HepG2 (cell line): ENCODE results near the gene ENTPD2. TPM values are rescaled to one million over a fixed set of nuclear protein-coding genes. Genes with fewer than 3 reads are reported as not detected.

Experiments used
- ADNP ChIP-seq: sonication (generic); formaldehyde crosslinking; IDR thresholded peaks from 2 replicates; pipeline ENCODE4 v1.4.0; 2020; ENCODE audit warnings: missing genetic modification reagents
- FOSL1 ChIP-seq: sonication (generic); formaldehyde crosslinking; IDR thresholded peaks from 2 replicates; pipeline ENCODE4 v1.9.0; 2021; ENCODE audit warnings: missing genetic modification reagents, borderline replicate concordance
- FOXK2 ChIP-seq: fragments of 450-650 bp; IDR thresholded peaks from 2 replicates; pipeline ENCODE4 v1.6.1; 2016
- HNRNPUL1 ChIP-seq: fragments of 200-400 bp; formaldehyde crosslinking; IDR thresholded peaks from 2 replicates; pipeline ENCODE4 v1.6.1; 2017; ENCODE audit warnings: low read depth, mild to moderate bottlenecking, low read length, moderate library complexity
- HOXA5 ChIP-seq: sonication (generic); formaldehyde crosslinking; IDR thresholded peaks from 2 replicates; pipeline ENCODE4 v1.4.0; 2020; ENCODE audit warnings: missing genetic modification reagents
- MTA3 ChIP-seq: sonication (generic); formaldehyde crosslinking; IDR thresholded peaks from 2 replicates; pipeline ENCODE4 v1.4.0; 2020; ENCODE audit warnings: missing genetic modification reagents
- RELA ChIP-seq: sonication (generic); formaldehyde crosslinking; IDR thresholded peaks from 2 replicates; pipeline ENCODE4 v1.4.0; 2020; ENCODE audit warnings: missing genetic modification reagents
- RFX3 ChIP-seq: IDR thresholded peaks from 2 replicates; pipeline ENCODE4 v1.6.1; 2016; ENCODE audit warnings: missing biosample characterization, missing genetic modification reagents
- SALL2 ChIP-seq: sonication (generic); formaldehyde crosslinking; IDR thresholded peaks from 2 replicates; pipeline ENCODE4 v1.8.1; 2023; ENCODE audit warnings: mild to moderate bottlenecking, missing genetic modification reagents, inconsistent platforms
- SRSF1 ChIP-seq: fragments of 200-400 bp; formaldehyde crosslinking; optimal IDR thresholded peaks from 2 replicates; pipeline ENCODE3; 2017; ENCODE audit warnings: mild to moderate bottlenecking, low read depth, low read length, moderate library complexity
- SRY ChIP-seq: sonication (generic); formaldehyde crosslinking; IDR thresholded peaks from 2 replicates; pipeline ENCODE4 v1.8.0; 2022; ENCODE audit warnings: mild to moderate bottlenecking, missing genetic modification reagents
- STAG1 ChIP-seq: sonication (generic); formaldehyde crosslinking; IDR thresholded peaks from 2 replicates; pipeline ENCODE4 v1.4.0; 2020; ENCODE audit warnings: missing genetic modification reagents
- TP53 ChIP-seq: sonication (generic); formaldehyde crosslinking; conservative IDR thresholded peaks from 2 replicates; pipeline ENCODE4 v1.4.0; 2020; ENCODE audit warnings: missing genetic modification reagents
- XBP1 ChIP-seq: sonication (generic); formaldehyde crosslinking; IDR thresholded peaks from 2 replicates; pipeline ENCODE4 v1.5.0; 2020; ENCODE audit warnings: missing genetic modification reagents
- ZFYVE20 ChIP-seq: sonication (generic); formaldehyde crosslinking; IDR thresholded peaks from 2 replicates; pipeline ENCODE4 v1.8.0; 2023; ENCODE audit warnings: low read depth, mild to moderate bottlenecking, moderate library complexity, missing genetic modification reagents, borderline replicate concordance
- ZMYM3 ChIP-seq: sonication (generic); formaldehyde crosslinking; IDR thresholded peaks from 2 replicates; pipeline ENCODE4 v1.5.1; 2020; ENCODE audit warnings: mild to moderate bottlenecking, missing genetic modification reagents
- ZNF703 ChIP-seq: sonication (generic); formaldehyde crosslinking; IDR thresholded peaks from 2 replicates; pipeline ENCODE4 v1.5.1; 2020; ENCODE audit warnings: missing genetic modification reagents, mild to moderate bottlenecking, moderate library complexity, borderline replicate concordance
- polyA plus RNA-seq, 8 experiments: library from polyadenylated mRNA; depleted of rRNA in 3 of 8; stranded (reverse) in 7 of 8; unstranded in 1 of 8; fragments of >200 nt; fragmentation: Illumina TruSeq in 4 of 8; extraction: Trizol in 4 of 8; gene quantifications; 2 replicates each; pipeline versions ENCODE4 v1.2.1 to v1.2.3, GENCODE V29; 2011 to 2016; ENCODE audit warnings: low read depth in 4 of 8, missing spikeins in 1 of 8, mixed read lengths in 1 of 8; ENCODE audit not compliant: insufficient read depth in 1 of 8
- total RNA-seq, 5 experiments: library from RNA; depleted of rRNA; stranded (reverse); fragments of >200 nt; fragmentation: Illumina TruSeq; extraction: Trizol; gene quantifications; 2 replicates each; pipeline ENCODE4 v1.2.3, GENCODE V29; 2016; ENCODE audit warnings: low read depth in 1 of 5
- TF ChIP-seq, protein P1 (sequence below): sonication (generic); formaldehyde crosslinking; IDR thresholded peaks from 2 replicates; pipeline ENCODE4 v1.4.0; 2020; ENCODE audit warnings: mild to moderate bottlenecking, missing genetic modification reagents, borderline replicate concordance
- TF ChIP-seq, protein P2 (sequence below): IDR thresholded peaks from 2 replicates; pipeline ENCODE4 v1.6.1; 2012; ENCODE audit warnings: low read depth, low read length, improper control_type of control experiment
- TF ChIP-seq, protein P3 (sequence below): sonication (generic); formaldehyde crosslinking; IDR thresholded peaks from 2 replicates; pipeline ENCODE4 v1.4.0; 2020; ENCODE audit warnings: mild to moderate bottlenecking, missing genetic modification reagents
- TF ChIP-seq, protein P4 (sequence below): sonication (generic); formaldehyde crosslinking; IDR thresholded peaks from 2 replicates; pipeline ENCODE4 v1.8.0; 2022; ENCODE audit warnings: mild to moderate bottlenecking, missing genetic modification reagents; ENCODE audit not compliant: insufficient replicate concordance

Gene ENTPD2
- total and polyA plus RNA-seq, 2 of the 13 experiments (the other 11 are each of a cell fraction or from before 2014, with no cell fraction given): 0.95 to 3.2 TPM

DNA sequence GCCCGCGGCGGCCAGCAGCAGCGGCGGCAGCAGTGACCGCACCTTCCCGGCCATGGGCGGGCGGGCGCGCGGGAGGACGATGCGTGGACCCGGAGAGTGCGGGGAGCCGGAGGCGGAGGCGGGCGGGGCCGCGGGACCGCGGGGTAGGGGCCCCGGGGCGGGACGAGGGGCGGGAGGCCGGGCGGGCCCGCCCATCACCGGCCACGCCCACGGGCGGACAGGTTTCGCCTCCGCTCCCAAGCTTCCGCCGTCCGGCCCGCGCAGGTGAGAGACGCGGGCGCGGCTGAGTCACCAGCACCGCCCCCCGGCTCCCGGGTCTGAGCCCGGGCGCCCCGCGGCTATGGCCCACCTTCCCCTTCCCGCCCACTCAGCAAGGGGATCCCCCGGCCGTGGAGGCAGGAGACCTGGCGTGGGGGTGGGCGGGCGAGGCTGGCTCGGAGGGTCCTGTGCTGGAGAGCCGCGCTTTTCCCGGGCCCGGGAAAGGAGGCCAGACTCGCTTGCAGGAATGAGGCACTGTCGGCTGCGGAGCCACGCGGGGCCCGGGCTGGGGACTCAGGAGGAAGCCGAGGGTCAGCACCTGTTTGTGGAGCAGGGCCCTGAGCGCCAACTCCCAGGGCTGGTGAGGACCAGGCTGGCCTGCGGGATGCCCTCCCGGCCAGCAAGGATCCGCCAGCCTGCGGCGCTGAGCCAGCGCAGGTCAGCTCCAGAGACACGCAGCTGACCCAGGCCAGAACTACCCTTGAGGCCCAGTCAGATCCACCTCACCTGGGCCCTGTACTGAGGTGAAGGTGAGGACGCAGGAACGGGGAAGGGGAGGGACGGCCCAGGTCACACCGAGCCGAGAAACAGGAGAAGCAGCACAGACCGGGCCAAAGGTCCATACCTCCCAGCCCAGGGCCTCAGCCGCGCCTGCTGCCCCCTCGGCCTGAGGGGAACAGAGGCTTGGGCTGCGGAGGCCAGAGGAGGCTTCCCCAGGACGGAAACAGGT lies at the start of gene ENTPD2 (continued):
- TF ChIP-seq MTA3: no peak
- no peak for TF ChIP-seq RFX3 (CRISPR knock-in tag)
- no peak for TF ChIP-seq HNRNPUL1
- TF ChIP-seq SRY (CRISPR knock-in tag): peak; percentile 42; the same call in 1 of the 2 replicates
- TF ChIP-seq, protein P1, sequence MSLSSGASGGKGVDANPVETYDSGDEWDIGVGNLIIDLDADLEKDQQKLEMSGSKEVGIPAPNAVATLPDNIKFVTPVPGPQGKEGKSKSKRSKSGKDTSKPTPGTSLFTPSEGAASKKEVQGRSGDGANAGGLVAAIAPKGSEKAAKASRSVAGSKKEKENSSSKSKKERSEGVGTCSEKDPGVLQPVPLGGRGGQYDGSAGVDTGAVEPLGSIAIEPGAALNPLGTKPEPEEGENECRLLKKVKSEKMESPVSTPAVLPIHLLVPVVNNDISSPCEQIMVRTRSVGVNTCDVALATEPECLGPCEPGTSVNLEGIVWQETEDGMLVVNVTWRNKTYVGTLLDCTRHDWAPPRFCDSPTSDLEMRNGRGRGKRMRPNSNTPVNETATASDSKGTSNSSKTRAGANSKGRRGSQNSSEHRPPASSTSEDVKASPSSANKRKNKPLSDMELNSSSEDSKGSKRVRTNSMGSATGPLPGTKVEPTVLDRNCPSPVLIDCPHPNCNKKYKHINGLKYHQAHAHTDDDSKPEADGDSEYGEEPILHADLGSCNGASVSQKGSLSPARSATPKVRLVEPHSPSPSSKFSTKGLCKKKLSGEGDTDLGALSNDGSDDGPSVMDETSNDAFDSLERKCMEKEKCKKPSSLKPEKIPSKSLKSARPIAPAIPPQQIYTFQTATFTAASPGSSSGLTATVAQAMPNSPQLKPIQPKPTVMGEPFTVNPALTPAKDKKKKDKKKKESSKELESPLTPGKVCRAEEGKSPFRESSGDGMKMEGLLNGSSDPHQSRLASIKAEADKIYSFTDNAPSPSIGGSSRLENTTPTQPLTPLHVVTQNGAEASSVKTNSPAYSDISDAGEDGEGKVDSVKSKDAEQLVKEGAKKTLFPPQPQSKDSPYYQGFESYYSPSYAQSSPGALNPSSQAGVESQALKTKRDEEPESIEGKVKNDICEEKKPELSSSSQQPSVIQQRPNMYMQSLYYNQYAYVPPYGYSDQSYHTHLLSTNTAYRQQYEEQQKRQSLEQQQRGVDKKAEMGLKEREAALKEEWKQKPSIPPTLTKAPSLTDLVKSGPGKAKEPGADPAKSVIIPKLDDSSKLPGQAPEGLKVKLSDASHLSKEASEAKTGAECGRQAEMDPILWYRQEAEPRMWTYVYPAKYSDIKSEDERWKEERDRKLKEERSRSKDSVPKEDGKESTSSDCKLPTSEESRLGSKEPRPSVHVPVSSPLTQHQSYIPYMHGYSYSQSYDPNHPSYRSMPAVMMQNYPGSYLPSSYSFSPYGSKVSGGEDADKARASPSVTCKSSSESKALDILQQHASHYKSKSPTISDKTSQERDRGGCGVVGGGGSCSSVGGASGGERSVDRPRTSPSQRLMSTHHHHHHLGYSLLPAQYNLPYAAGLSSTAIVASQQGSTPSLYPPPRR (CRISPR knock-in tag): no peak
- no peak for TF ChIP-seq RELA
- TF ChIP-seq, protein P2, sequence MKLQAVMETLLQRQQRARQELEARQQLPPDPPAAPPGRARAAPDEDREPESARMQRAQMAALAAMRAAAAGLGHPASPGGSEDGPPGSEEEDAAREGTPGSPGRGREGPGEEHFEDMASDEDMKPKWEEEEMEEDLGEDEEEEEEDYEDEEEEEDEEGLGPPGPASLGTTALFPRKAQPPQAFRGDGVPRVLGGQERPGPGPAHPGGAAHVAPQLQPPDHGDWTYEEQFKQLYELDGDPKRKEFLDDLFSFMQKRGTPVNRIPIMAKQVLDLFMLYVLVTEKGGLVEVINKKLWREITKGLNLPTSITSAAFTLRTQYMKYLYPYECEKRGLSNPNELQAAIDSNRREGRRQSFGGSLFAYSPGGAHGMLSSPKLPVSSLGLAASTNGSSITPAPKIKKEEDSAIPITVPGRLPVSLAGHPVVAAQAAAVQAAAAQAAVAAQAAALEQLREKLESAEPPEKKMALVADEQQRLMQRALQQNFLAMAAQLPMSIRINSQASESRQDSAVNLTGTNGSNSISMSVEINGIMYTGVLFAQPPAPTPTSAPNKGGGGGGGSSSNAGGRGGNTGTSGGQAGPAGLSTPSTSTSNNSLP: no peak
- TF ChIP-seq, protein P3, sequence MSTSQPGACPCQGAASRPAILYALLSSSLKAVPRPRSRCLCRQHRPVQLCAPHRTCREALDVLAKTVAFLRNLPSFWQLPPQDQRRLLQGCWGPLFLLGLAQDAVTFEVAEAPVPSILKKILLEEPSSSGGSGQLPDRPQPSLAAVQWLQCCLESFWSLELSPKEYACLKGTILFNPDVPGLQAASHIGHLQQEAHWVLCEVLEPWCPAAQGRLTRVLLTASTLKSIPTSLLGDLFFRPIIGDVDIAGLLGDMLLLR: no peak
- no peak for TF ChIP-seq ZMYM3 (CRISPR knock-in tag)
- 0 out of 2 replicates have a peak, but pooled peaks have one; percentile 46 for TF ChIP-seq SALL2 (CRISPR knock-in tag)
- TF ChIP-seq HOXA5 (CRISPR knock-in tag): peak; percentile 85; the same call in 1 of the 2 replicates
- TF ChIP-seq ZFYVE20 (CRISPR knock-in tag): peak; percentile 76; the same call in 1 of the 2 replicates
- no peak for TF ChIP-seq TP53
- no peak for TF ChIP-seq FOXK2
- no peak for TF ChIP-seq ADNP
- no peak for TF ChIP-seq XBP1 (CRISPR knock-in tag)
- no peak for TF ChIP-seq SRSF1
- TF ChIP-seq FOSL1 (CRISPR knock-in tag): no peak
- no peak for TF ChIP-seq ZNF703 (CRISPR knock-in tag)
- TF ChIP-seq STAG1 (CRISPR knock-in tag): no peak
- TF ChIP-seq, protein P4, sequence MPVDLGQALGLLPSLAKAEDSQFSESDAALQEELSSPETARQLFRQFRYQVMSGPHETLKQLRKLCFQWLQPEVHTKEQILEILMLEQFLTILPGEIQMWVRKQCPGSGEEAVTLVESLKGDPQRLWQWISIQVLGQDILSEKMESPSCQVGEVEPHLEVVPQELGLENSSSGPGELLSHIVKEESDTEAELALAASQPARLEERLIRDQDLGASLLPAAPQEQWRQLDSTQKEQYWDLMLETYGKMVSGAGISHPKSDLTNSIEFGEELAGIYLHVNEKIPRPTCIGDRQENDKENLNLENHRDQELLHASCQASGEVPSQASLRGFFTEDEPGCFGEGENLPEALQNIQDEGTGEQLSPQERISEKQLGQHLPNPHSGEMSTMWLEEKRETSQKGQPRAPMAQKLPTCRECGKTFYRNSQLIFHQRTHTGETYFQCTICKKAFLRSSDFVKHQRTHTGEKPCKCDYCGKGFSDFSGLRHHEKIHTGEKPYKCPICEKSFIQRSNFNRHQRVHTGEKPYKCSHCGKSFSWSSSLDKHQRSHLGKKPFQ (CRISPR knock-in tag): peak; percentile 26
